HG02759 (cell line): ENCODE measurements around the gene ITGB4.

Experiments used
- ATAC-seq: cut with Tn5 transposase; IDR thresholded peaks from one replicate; pipeline ENCODE4 v1.9.1; 2021; ENCODE audit warnings: mild to moderate bottlenecking, moderate library complexity; ENCODE audit not compliant: unreplicated experiment

Gene ITGB4

DNA sequence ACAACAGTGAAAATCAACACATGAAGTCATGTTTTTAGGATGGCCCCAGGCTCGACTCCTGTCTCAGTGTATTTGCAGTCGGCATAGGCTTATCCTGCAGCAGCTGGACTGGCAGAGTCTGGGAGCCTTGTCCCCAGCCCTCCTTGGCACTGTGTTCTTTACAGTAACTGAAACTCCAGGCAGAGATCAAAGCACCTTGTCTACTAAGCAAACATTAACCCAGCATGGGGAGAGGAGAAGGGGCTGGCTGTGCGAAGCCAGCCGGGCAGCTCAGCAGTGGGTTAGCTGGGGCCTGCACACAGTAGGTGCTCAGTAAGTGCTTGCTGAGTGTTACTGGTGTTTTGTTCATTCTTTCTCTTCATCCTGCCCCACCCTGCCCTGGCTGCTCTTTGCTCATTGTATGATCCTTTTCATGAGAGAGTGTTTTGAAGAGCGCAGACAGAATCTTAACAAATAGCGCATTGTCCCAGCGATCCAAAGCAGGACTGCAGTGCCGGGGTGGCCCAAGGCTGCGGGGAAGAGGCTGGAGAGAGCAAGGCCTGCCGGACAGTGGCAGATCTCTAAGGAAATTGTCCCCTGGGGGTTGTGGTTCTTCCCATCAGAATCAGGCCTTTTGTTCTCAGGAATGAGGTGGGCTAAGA lies 23.5 kb upstream of the ITGB4 start:
- no peak for ATAC-seq

GRCh38 chr17:75698659-75699058 lies 22.6 kb upstream of the ITGB4 start:
- no peak for ATAC-seq

- no peak for ATAC-seq
Observed at GRCh38 chr17:75701288-75701687, 20.0 kb upstream of the ITGB4 start.

DNA sequence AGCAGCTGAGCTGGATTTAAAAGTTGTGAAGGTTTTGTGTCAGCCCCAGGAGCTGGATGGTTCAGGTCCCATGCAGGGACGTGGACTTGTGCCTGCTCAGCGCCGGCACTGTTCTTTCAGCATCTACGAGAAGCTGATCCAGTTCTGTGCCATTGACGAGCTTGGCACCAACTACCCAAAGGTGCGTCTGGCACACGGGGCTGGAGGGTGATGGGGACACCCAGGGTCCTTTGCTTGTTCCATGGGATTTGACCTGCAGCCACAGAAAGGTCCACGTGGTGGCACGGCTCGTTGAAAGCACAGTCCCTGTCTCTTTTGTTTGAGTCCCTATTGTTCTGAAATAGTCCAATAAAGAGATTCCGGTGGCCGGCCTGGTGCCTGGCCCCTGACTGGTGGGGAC lies 18.1 kb upstream of the ITGB4 start:
- no peak for ATAC-seq

- ATAC-seq, result no peak
Observed at GRCh38 chr17:75703591-75703990, 17.7 kb upstream of the ITGB4 start.

DNA sequence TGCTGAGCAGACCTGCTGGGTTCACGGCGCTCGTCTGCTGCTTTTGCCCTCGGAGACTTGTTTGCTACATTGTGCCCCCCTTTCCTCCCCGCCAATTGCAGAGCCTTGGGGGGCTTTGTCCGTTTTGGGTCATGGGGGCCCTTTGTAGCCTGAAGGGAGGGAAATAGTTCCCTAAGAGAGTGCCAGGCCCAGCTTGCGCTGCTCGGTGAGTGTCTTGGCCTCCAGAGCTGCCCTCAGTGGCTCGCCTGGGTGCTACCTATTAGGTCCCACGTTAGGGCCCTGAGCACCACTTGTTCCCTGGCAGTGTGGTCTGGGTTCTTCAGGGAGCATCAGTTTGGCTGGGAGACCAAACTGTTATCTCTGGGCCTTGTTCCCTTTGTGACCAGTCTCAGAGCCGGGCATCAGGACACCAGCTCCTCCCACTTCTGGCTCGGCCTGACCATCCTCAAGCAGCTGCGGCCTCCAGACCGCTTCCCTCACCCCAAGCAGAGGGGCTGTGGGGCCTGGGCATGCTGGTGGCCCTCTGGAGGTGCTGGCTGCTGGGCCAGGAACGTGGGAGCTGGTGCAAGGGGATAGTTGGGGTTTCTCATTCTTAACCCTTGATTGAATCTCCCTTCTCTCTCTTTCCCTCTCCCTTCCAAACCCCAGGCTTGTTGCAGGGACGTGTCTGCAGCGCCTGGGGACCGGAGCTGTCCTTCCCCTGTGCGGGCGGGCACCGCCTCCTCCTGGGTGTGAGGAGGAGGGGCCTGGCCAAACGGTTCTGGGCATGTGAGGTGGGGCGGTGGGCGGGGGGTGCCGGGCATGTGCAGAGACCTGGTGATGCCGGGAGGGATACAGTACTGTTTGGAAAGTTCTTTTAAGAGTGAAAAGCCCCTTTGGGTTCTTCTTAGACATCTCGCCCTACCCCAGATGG lies 16.0 kb upstream of the ITGB4 start:
- ATAC-seq, result no peak

GRCh38 chr17:75706042-75706728 lies 15.1 kb upstream of the ITGB4 start:
- ATAC-seq, result no peak

DNA sequence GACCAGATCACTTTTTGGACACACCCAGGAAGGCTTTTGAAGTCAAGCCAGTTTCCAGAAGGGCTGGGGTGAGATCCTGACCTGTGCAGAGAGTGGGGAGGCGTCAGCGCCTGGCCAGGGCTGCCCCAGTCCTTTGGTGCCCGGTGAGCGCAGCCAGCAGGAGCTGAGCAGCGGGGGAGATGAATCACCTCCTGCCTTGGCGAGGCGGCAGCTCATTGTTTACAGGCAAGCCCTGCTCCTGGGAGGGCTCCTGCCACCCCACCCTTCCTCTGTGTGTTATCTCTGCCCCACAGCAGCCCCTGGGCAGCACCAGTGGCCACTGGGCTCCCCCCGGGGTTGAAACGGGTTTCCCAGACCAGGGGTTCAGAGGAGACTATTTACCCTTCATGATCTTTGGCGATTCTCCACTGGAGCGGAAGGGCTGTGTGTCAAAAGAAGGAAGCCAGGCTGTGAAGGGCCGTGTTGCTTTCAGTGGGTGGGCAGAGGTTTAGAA lies 14.1 kb upstream of the ITGB4 start:
- ATAC-seq, result no peak

GRCh38 chr17:75712446-75712845 lies 8.8 kb upstream of the ITGB4 start:
- no peak for ATAC-seq

DNA sequence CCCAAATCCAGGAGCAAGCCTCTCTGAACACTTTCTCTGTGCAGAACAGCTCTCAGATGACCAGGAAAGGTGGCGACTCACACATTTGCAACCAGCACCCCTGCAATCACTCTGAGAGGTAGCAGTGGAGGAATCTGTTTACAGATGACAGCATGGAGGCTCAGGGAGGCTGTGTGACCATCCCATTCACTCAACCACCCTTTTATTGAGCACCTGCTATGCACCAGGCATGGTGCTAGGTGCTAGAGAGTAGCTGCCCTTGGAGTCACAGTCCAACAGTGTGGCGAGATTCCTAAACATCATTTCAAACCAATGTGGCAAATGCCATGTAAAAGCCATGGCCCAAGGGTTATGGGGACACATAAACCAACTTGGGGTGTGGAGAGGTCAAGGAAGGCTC lies 1.5 kb upstream of the ITGB4 start:
- no peak for ATAC-seq

GRCh38 chr17:75721463-75722011 lies 278 bp downstream of the ITGB4 start:
- no peak for ATAC-seq

GRCh38 chr17:75722076-75722475 lies 817 bp downstream of the ITGB4 start:
- no peak for ATAC-seq

GRCh38 chr17:75722542-75723095 lies 1.4 kb downstream of the ITGB4 start:
- ATAC-seq, result no peak

DNA sequence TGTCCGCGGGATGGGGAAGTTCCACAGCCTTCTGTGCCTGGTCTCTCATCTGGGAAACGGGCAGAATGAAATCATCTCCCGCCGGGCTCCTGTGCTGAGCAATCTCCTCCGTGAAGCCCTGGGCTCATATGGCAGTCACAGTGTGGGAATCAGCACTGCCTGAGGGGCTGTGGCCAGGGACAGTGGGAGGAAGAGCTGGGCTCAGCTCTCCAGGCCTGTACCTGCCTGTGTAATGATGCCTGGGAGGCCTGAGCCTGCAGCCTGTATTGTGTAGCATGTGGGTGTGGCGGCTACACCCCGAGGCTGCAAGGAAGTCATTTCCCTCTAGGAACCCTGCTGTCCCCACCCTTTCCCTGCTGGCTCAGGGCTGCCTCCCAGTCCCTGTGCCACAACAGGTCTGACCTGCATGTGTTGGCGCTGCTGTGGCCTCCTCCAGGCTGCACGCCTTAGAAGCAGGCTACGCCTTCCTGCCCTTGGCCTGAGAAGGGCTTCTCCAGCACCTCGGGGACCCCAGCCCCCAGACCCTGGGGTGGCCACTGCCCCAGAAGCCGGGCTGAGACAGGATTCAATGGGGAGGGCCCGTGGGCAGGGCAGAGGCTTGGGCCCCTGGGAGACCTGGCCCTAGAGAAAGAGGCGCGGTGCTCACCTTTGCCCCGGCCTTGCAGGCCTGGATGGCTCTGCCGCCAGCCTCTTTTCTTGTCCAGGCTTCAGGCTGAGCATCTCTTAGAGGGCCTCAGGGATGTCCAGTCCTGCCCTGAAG lies 2.1 kb downstream of the ITGB4 start:
- no peak for ATAC-seq

GRCh38 chr17:75724016-75725003 lies 3.1 kb downstream of the ITGB4 start:
- no peak for ATAC-seq

- ATAC-seq, result no peak
Observed at GRCh38 chr17:75725504-75725903, 4.2 kb downstream of the ITGB4 start.

DNA sequence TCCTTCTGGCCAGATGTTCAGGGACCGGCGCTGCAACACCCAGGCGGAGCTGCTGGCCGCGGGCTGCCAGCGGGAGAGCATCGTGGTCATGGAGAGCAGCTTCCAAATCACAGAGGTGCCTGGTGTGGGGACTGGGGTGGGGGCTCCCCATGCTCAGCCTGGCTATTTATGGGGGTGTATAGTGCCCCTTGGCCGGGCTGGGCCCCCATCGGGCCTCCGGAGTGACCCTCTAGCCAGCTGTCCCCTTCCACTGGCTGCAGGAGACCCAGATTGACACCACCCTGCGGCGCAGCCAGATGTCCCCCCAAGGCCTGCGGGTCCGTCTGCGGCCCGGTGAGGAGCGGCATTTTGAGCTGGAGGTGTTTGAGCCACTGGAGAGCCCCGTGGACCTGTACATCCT lies 6.1 kb downstream of the ITGB4 start:
- no peak for ATAC-seq

DNA sequence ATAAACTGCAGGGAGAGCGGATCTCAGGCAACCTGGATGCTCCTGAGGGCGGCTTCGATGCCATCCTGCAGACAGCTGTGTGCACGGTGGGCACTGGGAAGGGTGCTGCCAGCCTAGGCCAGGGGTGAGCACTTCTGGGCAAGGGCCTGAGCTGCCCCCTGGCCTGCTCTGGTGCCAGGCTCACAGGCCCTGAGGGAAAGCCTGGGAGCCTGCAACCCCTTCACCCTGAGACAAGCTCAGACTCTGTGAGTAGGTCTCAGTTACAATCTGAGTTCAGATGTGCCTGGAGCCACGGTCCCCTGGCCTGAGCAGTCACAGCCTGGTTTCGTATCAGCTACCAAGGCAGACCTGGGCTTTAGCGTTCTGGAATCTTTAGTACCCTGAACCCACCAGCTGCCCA lies 8.1 kb downstream of the ITGB4 start:
- ATAC-seq, result no peak

GRCh38 chr17:75730065-75730464 lies 8.8 kb downstream of the ITGB4 start:
- no peak for ATAC-seq
